Thymus (tissue), 11 donors: ENCODE results near the gene ABI3BP. TPM values are rescaled to one million over a fixed set of nuclear protein-coding genes. Genes with fewer than 3 reads are reported as not detected.
"Not testable (repeated sequence)": the region's sequence is repeated elsewhere in the genome, so short reads cannot be mapped to it uniquely, and the experiment has no call there.

ENCODE experiments used
- DNase-seq, 9 donors: peaks; one replicate each; pipeline ENCODE4 v3.0.0-alpha.2; 2013; ENCODE audit warnings: low spot score in 9 of 9, low read depth in 6 of 9, missing footprints in 1 of 9
- H3K27ac ChIP-seq, 2 donors: one replicate each; pipeline ENCODE4 v1.5.1; 2013; ENCODE audit warnings: control low read depth in 1 of 2, low read depth in 1 of 2, low read length in 1 of 2, mild to moderate bottlenecking in 1 of 2, moderate library complexity in 1 of 2
- H3K27me3 ChIP-seq, 2 donors: one replicate each; pipeline ENCODE4 v1.5.1; 2013; ENCODE audit warnings: low read length in 1 of 2; ENCODE audit not compliant: control insufficient read depth in 2 of 2, insufficient read depth in 1 of 2
- H3K36me3 ChIP-seq, 2 donors: one replicate each; pipeline ENCODE4 v1.5.1; 2013; ENCODE audit warnings: low read length in 1 of 2, mild to moderate bottlenecking in 1 of 2, moderate library complexity in 1 of 2; ENCODE audit not compliant: control insufficient read depth in 2 of 2, insufficient read depth in 2 of 2
- H3K4me1 ChIP-seq, 2 donors: one replicate each; pipeline ENCODE4 v1.5.1; 2013; ENCODE audit warnings: low read length in 2 of 2; ENCODE audit not compliant: control insufficient read depth in 2 of 2, insufficient read depth in 2 of 2
- H3K4me3 ChIP-seq, 2 donors: one replicate each; pipeline ENCODE4 v1.5.1; 2013; ENCODE audit warnings: low read length in 2 of 2, control low read depth in 1 of 2, mild to moderate bottlenecking in 1 of 2
- H3K9me3 ChIP-seq, 2 donors: one replicate each; pipeline ENCODE4 v1.5.1; 2013; ENCODE audit warnings: low read length in 1 of 2, mild to moderate bottlenecking in 1 of 2; ENCODE audit not compliant: control insufficient read depth in 2 of 2, insufficient read depth in 1 of 2
- WGBS: extraction: QIAGEN DNeasy Blood & Tissue Kit; methylation state at CpG from one replicate; pipeline ENCODE4 v1.1.7; 2013; 5-methylcytosine and 5-hydroxymethylcytosine counted together
- polyA plus RNA-seq: library from polyadenylated mRNA; stranded (reverse); fragments of 200-250 nt; gene quantifications from one replicate; pipeline ENCODE4 v1.2.3, GENCODE V29; 2013
- total RNA-seq: library from RNA; stranded (reverse); fragments of 120-200 nt; gene quantifications from one replicate; pipeline ENCODE4 v1.2.4, GENCODE V29; 2013
- donor health status: healthy.

The ABI3BP gene
- total and polyA plus RNA-seq, 2 donors: 0.80 to 5.7 TPM

DNA sequence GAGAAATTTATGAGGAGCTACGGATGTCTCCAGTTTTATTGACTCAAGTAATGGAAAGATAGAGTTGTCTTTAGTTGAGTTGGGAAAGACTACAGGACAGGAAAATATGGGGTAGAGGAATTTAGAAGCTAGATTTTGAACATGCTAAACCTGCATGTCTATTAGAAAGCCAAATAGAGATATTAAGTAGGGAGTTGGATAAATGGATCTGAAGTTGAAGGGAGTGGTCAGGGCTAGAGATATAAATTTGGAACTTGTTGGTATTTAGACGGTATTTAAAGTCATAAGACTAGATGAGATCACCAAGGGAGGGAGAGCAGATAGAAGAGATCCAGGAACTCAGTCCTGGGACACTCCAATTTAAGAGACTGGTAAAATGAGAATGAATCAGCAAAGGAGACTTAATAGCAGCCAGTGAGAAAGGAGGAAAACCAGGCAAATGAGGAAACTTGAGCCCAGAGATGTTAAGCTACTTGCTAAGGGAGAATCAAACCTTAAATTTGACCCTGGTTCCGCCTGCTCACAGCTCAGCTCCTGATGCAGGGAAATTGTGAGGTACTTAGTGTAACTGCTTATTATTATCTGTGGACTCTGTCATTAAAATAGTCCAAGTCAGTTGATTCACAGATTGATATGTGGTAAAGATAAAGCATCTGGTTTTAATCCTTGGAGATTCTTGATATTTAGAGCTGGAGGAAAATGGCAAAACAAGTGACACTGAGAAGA, 35.8 kb downstream of the ABI3BP start:
- Histone ChIP-seq H3K27me3 (no peaks in the 10 kb centered on the region), H3K27ac (no peak overlapping the region), H3K4me1 (no peaks in the 10 kb centered on the region), H3K36me3 (no peaks in the 10 kb centered on the region), H3K4me3 (no peak overlapping the region), H3K9me3 (no peaks in the 10 kb centered on the region)
- 93% methylated on average over 3 of the region's 3 CpGs for WGBS
- DNase-seq: no peak

DNA sequence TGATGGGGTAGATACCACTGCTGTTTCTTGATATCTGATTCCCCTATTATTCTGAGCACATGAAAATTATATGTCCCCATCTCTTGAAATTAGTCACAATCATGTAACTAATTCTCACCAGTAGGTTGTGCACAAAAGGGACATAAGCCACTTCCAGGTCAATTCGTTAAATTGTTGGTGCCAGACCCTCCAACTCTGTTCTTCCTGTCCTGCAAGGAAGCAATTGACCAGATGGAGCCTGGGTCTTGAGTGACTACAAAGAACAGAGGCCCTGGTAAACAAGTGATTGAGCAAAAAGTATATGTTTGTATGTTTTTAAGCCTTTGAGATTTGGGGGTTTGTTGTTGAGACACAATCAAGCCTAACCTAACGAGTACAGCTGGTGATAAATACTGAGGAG, 36.9 kb downstream of the ABI3BP start:
- WGBS: 90% methylated on average over 2 of the region's 2 CpGs
- no peak for DNase-seq
- Histone ChIP-seq H3K27ac (no peak overlapping the region), H3K27me3 (no peaks in the 10 kb centered on the region), H3K4me3 (no peak overlapping the region), H3K4me1 (no peaks in the 10 kb centered on the region), H3K36me3 (no peaks in the 10 kb centered on the region), H3K9me3 (no peaks in the 10 kb centered on the region)

DNA sequence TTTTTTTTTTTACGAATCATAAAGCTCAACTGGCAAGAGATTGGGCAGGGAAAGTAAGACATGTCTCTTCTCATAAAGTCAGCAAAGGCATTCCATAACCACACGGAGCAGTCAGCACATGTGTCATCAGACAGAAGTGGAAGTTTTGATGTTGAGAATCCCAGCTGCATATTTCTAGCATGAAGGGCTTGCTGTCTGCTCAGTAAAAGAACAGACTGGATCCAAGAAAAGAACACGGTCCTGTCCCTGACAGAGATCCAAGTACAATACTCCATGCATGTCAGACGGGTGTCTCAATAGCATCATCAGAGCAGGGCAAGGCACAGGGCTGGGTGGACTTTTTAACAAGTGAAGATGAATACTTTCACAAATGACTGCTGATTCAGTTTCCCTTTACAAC, 38.2 kb downstream of the ABI3BP start:
- no peaks in the 10 kb centered on the region for H3K27me3 ChIP-seq
- 68% methylated on average over 4 of the region's 4 CpGs for WGBS
- no peaks in the 10 kb centered on the region for H3K9me3 ChIP-seq
- no peaks in the 10 kb centered on the region for H3K36me3 ChIP-seq
- DNase-seq: no peak
- H3K27ac ChIP-seq: no peak overlapping the region
- no peaks in the 10 kb centered on the region for H3K4me1 ChIP-seq
- no peak overlapping the region for H3K4me3 ChIP-seq

DNA sequence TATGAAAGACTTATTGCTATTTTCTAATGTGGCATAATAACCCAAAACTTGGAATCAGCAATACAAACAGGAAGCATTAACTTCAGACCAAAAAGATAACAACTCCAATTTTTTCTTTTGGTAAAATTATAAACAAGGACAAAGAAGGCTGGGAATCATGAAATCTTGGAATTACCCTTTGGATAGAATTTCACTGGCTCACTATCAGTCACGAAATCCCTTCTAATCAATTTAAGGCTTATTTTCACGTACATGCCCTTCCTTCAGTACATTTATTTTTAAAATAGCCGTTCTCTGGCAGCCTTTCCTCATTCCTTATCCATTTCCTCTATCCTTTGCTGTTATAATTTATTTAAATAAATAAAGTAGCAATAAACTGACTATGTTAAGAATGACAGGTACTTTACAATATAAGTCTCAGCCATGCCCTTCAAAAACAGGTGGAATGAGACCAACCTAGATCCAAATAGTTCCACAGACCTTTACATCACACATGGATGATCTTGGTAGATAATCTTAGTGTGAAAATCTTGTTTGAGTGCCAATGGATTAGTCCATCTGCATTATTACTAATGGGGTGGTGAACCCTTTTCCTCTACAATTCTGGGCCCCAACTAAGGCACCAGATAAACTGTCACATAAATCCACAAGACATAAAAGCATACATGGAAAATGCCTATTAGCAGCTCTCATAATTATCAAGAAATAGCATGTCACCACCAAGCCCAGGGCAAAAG, 38.9 kb downstream of the ABI3BP start:
- 87% methylated on average over 3 of the region's 3 CpGs for WGBS

DNA sequence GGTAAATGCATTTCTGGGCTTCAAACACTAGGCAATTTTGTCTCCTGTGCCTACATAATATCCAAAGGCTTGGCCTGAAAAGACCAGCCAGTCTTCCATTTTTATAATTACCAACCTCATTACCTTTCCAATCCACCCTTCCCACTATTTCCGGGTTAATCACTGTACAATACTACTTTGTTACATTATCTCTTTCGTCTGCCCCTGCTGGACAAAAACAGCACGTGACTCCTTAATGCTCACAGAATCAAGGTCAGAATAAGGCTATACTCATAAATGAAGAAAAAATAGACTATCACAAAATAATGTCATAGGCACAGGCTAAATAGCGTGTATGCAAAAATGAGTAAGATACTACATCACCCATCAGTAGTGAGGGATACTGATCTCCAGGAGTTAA, 40.1 kb downstream of the ABI3BP start:
- DNase-seq: no peak
- Histone ChIP-seq H3K27ac (no peak overlapping the region), H3K9me3 (no peaks in the 10 kb centered on the region), H3K4me3 (no peak overlapping the region), H3K4me1 (no peaks in the 10 kb centered on the region), H3K27me3 (no peaks in the 10 kb centered on the region), H3K36me3 (no peaks in the 10 kb centered on the region)
- 97% methylated on average over 4 of the region's 4 CpGs for WGBS

More for the DNA sequence above, 38.9 kb downstream of the ABI3BP start:
- no peaks in the 10 kb centered on the region for H3K36me3 ChIP-seq
- H3K27me3 ChIP-seq: no peaks in the 10 kb centered on the region
- no peak overlapping the region for H3K4me3 ChIP-seq
- no peaks in the 10 kb centered on the region for H3K9me3 ChIP-seq
- H3K27ac ChIP-seq: no peak overlapping the region
- no peak for DNase-seq
- no peaks in the 10 kb centered on the region for H3K4me1 ChIP-seq

DNA sequence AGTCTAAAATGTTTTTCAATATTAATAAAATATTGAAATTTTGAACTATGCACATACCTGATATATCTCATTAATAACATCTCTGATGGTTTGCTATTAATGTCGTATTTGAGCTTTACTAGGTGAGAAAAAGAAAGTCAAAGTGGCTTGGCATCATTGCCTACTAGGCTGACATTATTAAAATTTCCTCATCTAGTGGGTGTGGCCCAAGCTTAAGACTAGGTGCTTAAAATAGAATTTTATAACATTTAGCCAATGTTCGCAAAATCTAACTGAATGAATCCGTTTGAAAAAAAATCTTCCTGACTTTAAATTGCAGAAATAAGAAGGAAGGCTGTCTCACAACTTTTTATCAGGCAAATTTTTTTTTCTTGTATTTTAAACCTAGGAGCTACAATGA, 46.1 kb downstream of the ABI3BP start:
- WGBS: 93% methylated on average over 3 of the region's 3 CpGs

DNA sequence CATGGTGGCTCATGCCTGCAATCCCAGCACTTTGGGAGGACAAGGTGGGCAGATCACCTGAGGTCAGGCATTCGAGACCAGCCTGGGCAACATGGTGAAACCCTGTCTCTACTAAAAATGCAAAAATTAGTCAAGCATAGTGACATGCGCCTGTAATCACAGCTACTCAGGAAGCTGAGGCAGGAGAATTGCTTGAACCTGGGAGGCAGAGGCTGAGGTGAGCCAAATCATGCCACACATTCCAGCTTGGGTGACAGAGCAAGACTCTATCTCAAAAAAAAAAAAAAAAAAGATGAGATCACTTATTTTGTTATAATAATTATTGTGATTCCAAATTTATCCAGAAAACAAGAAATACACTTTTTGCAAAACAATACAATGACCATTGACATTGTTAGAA, 47.1 kb downstream of the ABI3BP start:
- 94% methylated on average over 2 of the region's 2 CpGs for WGBS
- not testable (repeated sequence) for H3K27ac ChIP-seq, DNase-seq, H3K27me3 ChIP-seq, H3K4me1 ChIP-seq, H3K9me3 ChIP-seq, H3K4me3 ChIP-seq, H3K36me3 ChIP-seq

More for the DNA sequence above, 46.1 kb downstream of the ABI3BP start:
- H3K4me1 ChIP-seq: no peaks in the 10 kb centered on the region
- H3K4me3 ChIP-seq: no peak overlapping the region
- H3K9me3 ChIP-seq: no peaks in the 10 kb centered on the region
- DNase-seq: no peak
- no peaks in the 10 kb centered on the region for H3K27me3 ChIP-seq
- no peak overlapping the region for H3K27ac ChIP-seq
- no peaks in the 10 kb centered on the region for H3K36me3 ChIP-seq

DNA sequence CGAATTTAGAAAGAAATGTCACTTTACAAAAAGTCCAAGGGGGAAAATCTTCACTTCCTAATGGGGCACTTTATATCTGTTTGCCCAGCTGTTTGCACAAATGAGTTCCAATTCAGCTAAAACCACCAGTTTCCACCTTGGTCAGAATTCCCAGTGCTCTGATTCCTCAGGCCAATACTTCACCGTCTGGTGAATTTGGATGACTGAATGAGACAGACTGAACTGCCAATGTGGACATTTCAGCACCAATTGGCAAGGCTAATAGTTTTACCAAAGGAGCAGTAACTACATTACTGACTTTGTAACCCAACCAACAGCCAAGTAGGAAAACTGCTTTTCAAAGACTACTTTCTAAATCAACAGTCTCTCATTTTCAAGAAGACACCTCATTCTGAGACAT, 51.8 kb downstream of the ABI3BP start:
- peak overlapping the region in 1 of 2 donors; percentile 31 for H3K27ac ChIP-seq

DNA sequence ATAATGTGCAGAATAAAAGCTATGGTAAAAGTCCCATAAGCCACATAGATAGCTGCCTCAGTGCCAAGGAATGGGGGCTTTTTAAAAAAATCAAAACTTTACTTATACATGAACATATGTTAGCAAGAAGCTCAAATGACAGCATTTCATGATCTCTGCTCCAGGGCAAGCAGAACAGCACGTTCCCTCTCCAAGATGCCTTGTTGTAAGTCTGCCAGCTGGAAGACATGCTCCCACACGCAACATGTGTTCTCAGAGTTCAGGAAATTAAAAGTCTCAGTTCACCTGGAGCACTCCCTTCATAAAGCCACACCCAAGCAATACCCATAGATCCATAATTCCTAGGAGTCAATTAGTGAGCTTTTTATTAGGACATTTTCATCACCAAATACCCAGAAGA, 52.2 kb downstream of the ABI3BP start:
- Histone ChIP-seq H3K27ac (peak overlapping the region in 1 of 2 donors; percentile 31), H3K27me3 (no peaks in the 10 kb centered on the region), H3K36me3 (no peaks in the 10 kb centered on the region), H3K9me3 (no peaks in the 10 kb centered on the region), H3K4me3 (no peak overlapping the region), H3K4me1 (no peaks in the 10 kb centered on the region)
- peak in 1 of 9 donors; percentile 8 for DNase-seq
- WGBS: 87% methylated on average over 2 of the region's 2 CpGs

More for the DNA sequence above, 51.8 kb downstream of the ABI3BP start:
- 95% methylated on average over 2 of the region's 2 CpGs for WGBS
- H3K4me1 ChIP-seq: no peaks in the 10 kb centered on the region
- no peak for DNase-seq
- H3K36me3 ChIP-seq: no peaks in the 10 kb centered on the region
- no peaks in the 10 kb centered on the region for H3K27me3 ChIP-seq
- no peak overlapping the region for H3K4me3 ChIP-seq
- H3K9me3 ChIP-seq: no peaks in the 10 kb centered on the region
